Smooth muscle cell (in vitro differentiated cells): ENCODE measurements around the gene ZNF317. TPM values are rescaled to one million over a fixed set of nuclear protein-coding genes. Genes with fewer than 3 reads are reported as not detected.

Source experiments
- DNase-seq: peaks from one replicate; lab custom pipeline; 2025; ENCODE audit not compliant: unreplicated experiment; lab: John Stamatoyannopoulos, UW
- H2AFZ ChIP-seq: fragments of 200-600 bp; sonication (generic); 2 replicates; pipeline ENCODE4 v1.6.0; 2016; ENCODE audit warnings: antibody characterized with exemption, low read depth, mild to moderate bottlenecking
- H3F3A ChIP-seq: fragments of 200-600 bp; sonication (generic); 2 replicates; pipeline ENCODE4 v1.6.0; 2017; ENCODE audit warnings: antibody characterized with exemption, low read depth
- H3K27ac ChIP-seq: fragments of 200-600 bp; sonication (generic); 2 replicates; pipeline ENCODE4 v1.5.1; 2016; ENCODE audit warnings: low read depth, mild to moderate bottlenecking
- H3K27me3 ChIP-seq: fragments of 200-600 bp; sonication (generic); 2 replicates; pipeline ENCODE4 v1.6.1; 2016; ENCODE audit warnings: low read depth, mild to moderate bottlenecking
- H3K36me3 ChIP-seq: fragments of 200-600 bp; sonication (generic); 2 replicates; pipeline ENCODE4 v1.5.1; 2016; ENCODE audit warnings: low read depth
- H3K4me1 ChIP-seq: fragments of 200-600 bp; sonication (generic); 2 replicates; pipeline ENCODE4 v1.5.1; 2016; ENCODE audit warnings: low read depth
- H3K4me2 ChIP-seq: fragments of 200-600 bp; sonication (generic); 2 replicates; pipeline ENCODE4 v1.6.0; 2016; ENCODE audit warnings: mild to moderate bottlenecking
- H3K4me3 ChIP-seq: fragments of 200-600 bp; sonication (generic); 2 replicates; pipeline ENCODE4 v1.5.1; 2016; ENCODE audit warnings: mild to moderate bottlenecking
- H3K79me2 ChIP-seq: fragments of 200-600 bp; sonication (generic); 2 replicates; pipeline ENCODE4 v1.6.0; 2016; ENCODE audit warnings: low read depth, mild to moderate bottlenecking
- H3K9ac ChIP-seq: fragments of 200-600 bp; sonication (generic); 2 replicates; pipeline ENCODE4 v1.6.0; 2016; ENCODE audit warnings: low read depth
- H3K9me3 ChIP-seq: fragments of 200-600 bp; sonication (generic); replicated peaks from 2 replicates; pipeline ENCODE4 v1.5.1; 2016; ENCODE audit warnings: low read depth
- H4K20me1 ChIP-seq: fragments of 200-600 bp; sonication (generic); 2 replicates; pipeline ENCODE4 v1.6.0; 2016; ENCODE audit warnings: low read depth
- WGBS: methylation state at CpG from one replicate; pipeline ENCODE4 v1.1.7; 2016; ENCODE audit warnings: low lambda C conversion rate; 5-methylcytosine and 5-hydroxymethylcytosine counted together
- polyA plus RNA-seq: library from polyadenylated mRNA; unstranded; fragments of >200 nt; fragmentation: Nextera tagmentation; extraction: Ambion mirVana; gene quantifications from 2 replicates; pipeline ENCODE4 v1.2.1, GENCODE V29; 2016
- total RNA-seq: library from RNA; depleted of rRNA; stranded (reverse); fragments of >200 nt; gene quantifications from 2 replicates; pipeline ENCODE4 v1.2.3, GENCODE V29; 2014
- TF ChIP-seq, protein P1 (sequence below): fragments of 200-600 bp; sonication (generic); IDR thresholded peaks from 2 replicates; pipeline ENCODE4 v1.5.1; 2017; ENCODE audit warnings: borderline replicate concordance, mild to moderate bottlenecking, antibody characterized with exemption; ENCODE audit not compliant: insufficient read depth, poor library complexity, severe bottlenecking

ZNF317 gene
- total and polyA plus RNA-seq, 2 experiments from 2014 or later = 19.0 to 19.6 TPM

DNA sequence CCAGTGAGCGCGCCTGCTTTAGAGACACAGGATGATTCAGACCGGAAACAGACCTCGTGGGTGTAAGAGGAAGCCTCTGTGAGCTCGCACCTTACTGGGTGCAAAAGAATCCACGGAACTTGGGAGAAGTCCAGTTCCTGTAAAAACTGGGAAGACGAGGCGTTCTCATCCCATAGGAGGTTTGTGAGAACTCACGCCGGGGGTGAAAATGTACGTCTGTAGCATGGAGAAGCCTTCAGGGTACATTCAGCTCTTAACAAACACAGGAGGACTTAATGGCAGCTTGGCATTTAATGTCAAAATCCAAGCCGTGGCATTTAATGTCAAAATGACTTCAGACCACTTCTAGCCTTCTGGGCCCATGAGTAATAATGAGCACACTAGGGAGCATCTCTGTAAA lies 21.2 kb downstream of the ZNF317 start:
- Histone ChIP-seq H3K79me2 (no peaks in the 10 kb centered on the region), H3K4me1 (no peaks in the 10 kb centered on the region), H3K9me3 (peaks cover 29% of the 10 kb centered on the region), H3K36me3 (peaks cover 52% of the 10 kb centered on the region), H3K9ac (no peak overlapping the region), H3K4me3 (no peak overlapping the region), H4K20me1 (peaks cover 2% of the 10 kb centered on the region), H3K27ac (no peak overlapping the region), H3K27me3 (no peaks in the 10 kb centered on the region), H3K4me2 (no peak overlapping the region), H2AFZ (no peak overlapping the region), H3F3A (no peaks in the 10 kb centered on the region)
- TF ChIP-seq, protein P1, sequence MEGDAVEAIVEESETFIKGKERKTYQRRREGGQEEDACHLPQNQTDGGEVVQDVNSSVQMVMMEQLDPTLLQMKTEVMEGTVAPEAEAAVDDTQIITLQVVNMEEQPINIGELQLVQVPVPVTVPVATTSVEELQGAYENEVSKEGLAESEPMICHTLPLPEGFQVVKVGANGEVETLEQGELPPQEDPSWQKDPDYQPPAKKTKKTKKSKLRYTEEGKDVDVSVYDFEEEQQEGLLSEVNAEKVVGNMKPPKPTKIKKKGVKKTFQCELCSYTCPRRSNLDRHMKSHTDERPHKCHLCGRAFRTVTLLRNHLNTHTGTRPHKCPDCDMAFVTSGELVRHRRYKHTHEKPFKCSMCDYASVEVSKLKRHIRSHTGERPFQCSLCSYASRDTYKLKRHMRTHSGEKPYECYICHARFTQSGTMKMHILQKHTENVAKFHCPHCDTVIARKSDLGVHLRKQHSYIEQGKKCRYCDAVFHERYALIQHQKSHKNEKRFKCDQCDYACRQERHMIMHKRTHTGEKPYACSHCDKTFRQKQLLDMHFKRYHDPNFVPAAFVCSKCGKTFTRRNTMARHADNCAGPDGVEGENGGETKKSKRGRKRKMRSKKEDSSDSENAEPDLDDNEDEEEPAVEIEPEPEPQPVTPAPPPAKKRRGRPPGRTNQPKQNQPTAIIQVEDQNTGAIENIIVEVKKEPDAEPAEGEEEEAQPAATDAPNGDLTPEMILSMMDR = no peak
- DNase-seq = no peak
- 98% methylated on average over 12 of the region's 12 CpGs for WGBS

DNA sequence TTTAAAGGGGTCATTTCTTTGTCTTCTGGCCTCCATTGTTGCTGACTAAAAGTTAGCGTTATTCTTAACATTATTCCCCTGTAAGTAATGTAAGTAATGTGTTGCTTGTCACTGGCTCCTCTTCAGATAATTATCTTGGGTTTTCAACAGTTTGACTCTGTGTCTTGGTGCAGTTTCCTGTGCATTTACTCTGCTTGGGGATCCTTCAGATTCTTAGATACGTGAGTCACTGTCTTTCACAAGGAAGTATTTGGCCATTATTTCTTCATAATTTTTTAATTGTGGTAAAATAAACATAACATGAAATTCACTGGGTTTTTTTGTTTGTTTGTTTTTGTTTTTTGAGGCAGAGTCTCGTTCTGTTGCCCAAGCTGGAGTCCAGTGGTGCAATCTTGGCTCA lies 25.1 kb downstream of the ZNF317 start:
- Histone ChIP-seq H3K4me3 (no peak overlapping the region), H3K79me2 (no peaks in the 10 kb centered on the region), H3K27me3 (no peaks in the 10 kb centered on the region), H3K4me1 (no peaks in the 10 kb centered on the region), H2AFZ (no peak overlapping the region), H4K20me1 (no peaks in the 10 kb centered on the region), H3K9me3 (peaks cover 18% of the 10 kb centered on the region), H3K9ac (no peak overlapping the region), H3F3A (no peaks in the 10 kb centered on the region), H3K4me2 (no peak overlapping the region), H3K27ac (no peak overlapping the region), H3K36me3 (peaks cover 32% of the 10 kb centered on the region)
- TF ChIP-seq, protein P1 = no peak
- 92% methylated on average over 3 of the region's 3 CpGs for WGBS
- DNase-seq = no peak

DNA sequence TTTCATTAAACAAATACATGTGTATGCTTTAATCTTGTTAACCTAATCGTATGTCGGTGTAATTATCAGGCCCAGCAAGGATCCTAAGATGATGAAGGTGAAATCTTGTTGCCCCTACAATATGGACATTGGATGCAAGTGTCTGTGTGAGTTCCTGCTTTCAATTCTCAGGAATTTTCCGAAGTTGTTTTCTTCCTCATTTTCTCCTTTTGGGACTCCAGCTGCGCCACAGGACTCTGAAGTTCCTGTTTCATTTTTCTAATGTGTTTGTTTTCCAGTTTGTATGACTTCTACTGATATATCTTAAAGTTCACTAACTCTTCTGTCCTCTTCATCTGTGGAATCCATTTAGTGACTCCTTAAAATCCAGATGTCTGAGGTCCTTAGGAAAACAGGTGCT lies 26.6 kb downstream of the ZNF317 start:
- Histone ChIP-seq H3K4me3 (no peak overlapping the region), H3K4me2 (no peak overlapping the region), H3K27ac (no peak overlapping the region), H3K9ac (no peak overlapping the region), H3F3A (no peaks in the 10 kb centered on the region), H3K9me3 (peaks cover 2% of the 10 kb centered on the region), H4K20me1 (no peaks in the 10 kb centered on the region), H3K79me2 (no peaks in the 10 kb centered on the region), H3K4me1 (no peaks in the 10 kb centered on the region), H3K36me3 (peaks cover 16% of the 10 kb centered on the region), H3K27me3 (no peaks in the 10 kb centered on the region), H2AFZ (no peak overlapping the region)
- DNase-seq = no peak
- TF ChIP-seq, protein P1 = no peak
- WGBS = 96% methylated on average over 4 of the region's 4 CpGs

DNA sequence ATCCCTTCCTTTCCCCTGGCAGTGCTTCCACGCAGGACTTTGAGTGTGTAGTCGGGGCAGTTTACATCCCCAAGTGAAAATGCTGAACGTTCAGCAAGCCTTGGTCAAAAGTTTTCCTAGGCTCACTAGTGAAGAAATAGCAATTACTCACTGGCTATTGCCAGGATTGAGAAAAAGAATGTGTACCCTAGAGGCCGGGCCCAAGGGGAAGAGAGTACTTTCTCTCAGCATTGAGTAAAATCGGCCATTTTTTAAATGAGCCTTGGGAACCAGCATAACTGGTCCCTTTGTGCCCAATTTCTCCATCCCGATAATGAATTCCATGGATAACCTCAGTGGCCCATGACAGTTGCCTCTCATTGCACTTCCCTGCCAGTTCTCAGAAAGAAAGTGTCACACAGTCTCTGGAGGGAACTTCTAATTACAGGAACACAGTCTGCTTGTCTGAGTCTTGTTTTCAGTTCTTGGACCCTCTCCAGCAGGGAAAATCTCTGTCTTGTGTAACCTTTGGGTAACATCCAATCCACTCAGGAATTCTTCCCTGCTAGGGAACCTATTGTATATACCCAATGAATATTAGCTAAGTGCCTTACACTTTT lies 31.3 kb downstream of the ZNF317 start:
- no peaks in the 10 kb centered on the region for H3K9me3 ChIP-seq
- H3K4me2 ChIP-seq = no peak overlapping the region
- 93% methylated on average over 6 of the region's 6 CpGs for WGBS
- no peak overlapping the region for H3K4me3 ChIP-seq
- DNase-seq = no peak
- H3K79me2 ChIP-seq = no peaks in the 10 kb centered on the region
- H2AFZ ChIP-seq = no peak overlapping the region
- H3K4me1 ChIP-seq = no peaks in the 10 kb centered on the region
- H3K9ac ChIP-seq = no peak overlapping the region
- TF ChIP-seq, protein P1 = no peak
- H4K20me1 ChIP-seq = no peaks in the 10 kb centered on the region
- no peaks in the 10 kb centered on the region for H3F3A ChIP-seq
- no peaks in the 10 kb centered on the region for H3K27me3 ChIP-seq
- H3K36me3 ChIP-seq = no peaks in the 10 kb centered on the region
- H3K27ac ChIP-seq = no peak overlapping the region
